Adrenal gland (tissue), 12 donors: ENCODE data around the gene ANKRD11. TPM values are rescaled to one million over a fixed set of nuclear protein-coding genes. Genes with fewer than 3 reads are reported as not detected.

ENCODE experiments used
- DNase-seq, 7 donors: peaks; one replicate each; pipeline ENCODE4 v3.0.0-alpha.2; 2019 to 2020
- H3K27ac ChIP-seq, 5 donors: fragments of 200-600 bp; sonication (generic) in 4 of 5; 1 replicate in 3 of 5; 2 replicates in 2 of 5; pipeline versions ENCODE4 v1.5.1 to v1.8.0; 2016 to 2020; ENCODE audit warnings: mild to moderate bottlenecking in 1 of 5
- H3K27me3 ChIP-seq: fragments of 200-600 bp; 2 replicates; pipeline ENCODE4 v1.8.0; 2021
- H3K36me3 ChIP-seq, 2 donors: fragments of 200-600 bp; replicated peaks in 1 of 2; 1 replicate in 1 of 2; 2 replicates in 1 of 2; pipeline versions ENCODE4 v1.5.1 to v1.8.0; 2018 to 2022
- H3K4me1 ChIP-seq, 2 donors: fragments of 200-600 bp; replicated peaks in 1 of 2; 1 replicate in 1 of 2; 2 replicates in 1 of 2; pipeline versions ENCODE4 v1.5.1 to v1.8.0; 2018 to 2021
- H3K4me3 ChIP-seq, 4 donors: fragments of 200-600 bp; sonication (generic) in 3 of 4; one replicate each; pipeline ENCODE4 v1.5.1; 2016 to 2018
- H3K9me3 ChIP-seq, 3 donors: fragments of 200-600 bp; sonication (generic) in 1 of 3; replicated peaks in 1 of 3; 1 replicate in 2 of 3; 2 replicates in 1 of 3; pipeline versions ENCODE4 v1.5.1 to v1.8.0; 2016 to 2021
- POLR2A ChIP-seq, 2 donors: fragments of 450-650 bp; IDR thresholded peaks; one replicate each; pipeline ENCODE4 v1.6.1; 2017; ENCODE audit warnings: antibody characterized with exemption in 2 of 2, mild to moderate bottlenecking in 2 of 2, moderate library complexity in 1 of 2
- WGBS, 4 donors: extraction: QIAGEN DNeasy Blood & Tissue Kit in 2 of 4; methylation state at CpG; one replicate each; pipeline versions ENCODE4 v1.1.5 to v1.1.7; 2013 to 2017; 5-methylcytosine and 5-hydroxymethylcytosine counted together
- intact Hi-C, 2 donors: fragments of 100-400 bp; cut with DNase I; formaldehyde crosslinking; loops; one replicate each; pipeline versions ENCODE4 v1.14.1 to v1.15.0; 2022 to 2023
- polyA plus RNA-seq, 3 donors: library from polyadenylated mRNA; stranded (reverse); fragments of 200-250 nt in 2 of 3; fragments of 350-450 nt in 1 of 3; fragmentation: Illumina TruSeq in 1 of 3; extraction: RNeasy Lipid Tissue Mini Kit (QIAGEN cat#74804) in 1 of 3; gene quantifications; one replicate each; pipeline ENCODE4 v1.2.3, GENCODE V29; 2013 to 2014
- total RNA-seq, 9 donors: library from RNA; depleted of rRNA in 4 of 9; stranded (reverse); fragments of >200 nt in 4 of 9; fragments of 120-200 nt in 1 of 9; fragmentation: NEBNext Ultra II Directional in 1 of 9; extraction: Animal tissue kit (Norgen Biotek cat#: 25700) in 1 of 9; gene quantifications; one replicate each; pipeline versions ENCODE4 v1.1.0 to v1.2.4, GENCODE V29; 2013 to 2023
- TF ChIP-seq, protein P1 (sequence below), 6 experiments: fragments of 450-650 bp in 4 of 6; fragments of 200-600 bp in 2 of 6; sonication (generic) in 1 of 6; IDR thresholded peaks; 1 replicate in 5 of 6; 2 replicates in 1 of 6; pipeline versions ENCODE4 v1.5.1 to v1.8.0; 2016 to 2021; ENCODE audit warnings: antibody characterized with exemption in 6 of 6, mild to moderate bottlenecking in 2 of 6, moderate library complexity in 1 of 6
- donor health status: healthy with polysubstance abuse.
- donor health status: Bipolar disorder and iron deficiency.
- donor health status: DM: yes; HTN: yes; CAD: no.
- donor health status: DM: no; HTN: no; CAD: no.
- donor health status: DM: no; HTN: no; CAD: no.
- donor health status: DM: yes; HTN: yes; CAD: no.

ANKRD11 gene
- total and polyA plus RNA-seq, 12 donors, result 29.7 to 127 (median 80.1) TPM

DNA sequence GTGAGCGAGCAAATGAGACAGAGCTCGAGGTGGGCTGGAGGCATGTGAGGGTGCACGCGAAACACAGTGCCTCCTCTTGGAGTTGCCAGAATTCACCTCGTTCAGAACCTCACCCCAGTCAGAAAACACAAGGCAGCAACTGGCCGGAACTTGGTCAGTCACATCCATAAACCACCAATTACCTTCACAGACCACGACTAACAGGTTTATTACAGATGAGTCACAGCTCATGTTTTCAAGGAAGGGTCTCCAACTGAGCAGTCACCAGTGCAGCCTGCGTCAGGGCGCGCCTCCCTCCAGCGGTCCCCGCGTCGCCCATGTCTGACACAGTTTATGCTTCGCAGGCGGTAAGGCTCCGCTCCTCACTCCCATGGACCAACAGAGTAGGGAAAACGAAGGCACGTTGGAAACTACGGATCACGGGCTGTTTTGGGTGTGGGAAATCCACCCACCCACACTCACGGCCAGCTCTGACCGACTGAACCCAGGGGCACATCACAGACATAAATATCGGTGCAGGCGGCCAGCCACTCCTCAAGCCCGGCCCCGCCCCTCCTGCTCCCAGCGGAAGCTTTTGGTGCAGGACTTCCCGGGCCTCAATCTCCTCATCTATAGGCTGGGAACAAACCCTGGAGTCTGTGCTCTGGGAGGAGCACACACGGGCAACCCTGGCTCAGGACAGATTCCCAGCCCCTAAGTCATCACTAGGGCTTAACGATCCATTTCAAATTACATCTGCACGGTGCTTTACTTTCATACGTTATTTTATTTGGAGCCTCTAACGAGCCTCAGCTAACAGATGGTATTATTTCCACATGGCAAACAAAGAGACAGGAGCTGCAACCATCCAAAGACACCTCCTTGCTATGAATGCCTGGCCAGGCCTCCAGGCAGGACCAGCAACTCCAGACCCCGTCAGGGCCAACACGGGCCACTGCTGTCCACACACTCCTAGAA lies 146.6 kb downstream of the ANKRD11 start:
- peak in 1 of 7 donors; percentile 21 for DNase-seq
- H3K4me3 ChIP-seq, result no peak overlapping the region
- H3K36me3 ChIP-seq, result no peaks in the 10 kb centered on the region
- H3K9me3 ChIP-seq, result no peaks in the 10 kb centered on the region
- H3K27me3 ChIP-seq, result no peaks in the 10 kb centered on the region
- WGBS, 4 donors, result 76 to 80% (median 80%) methylated on average over 30 to 36 of the region's 36 CpGs
- H3K4me1 ChIP-seq, result peaks cover 0 to 39% of the 10 kb centered on the region in 2 donors
- intact Hi-C loops, result no loop called here
- peak overlapping the region in 1 of 5 donors; percentile 38 for H3K27ac ChIP-seq
- TF ChIP-seq POLR2A (IDR thresholded peaks at IDR 0.05), result no peak
- TF ChIP-seq, protein P1, sequence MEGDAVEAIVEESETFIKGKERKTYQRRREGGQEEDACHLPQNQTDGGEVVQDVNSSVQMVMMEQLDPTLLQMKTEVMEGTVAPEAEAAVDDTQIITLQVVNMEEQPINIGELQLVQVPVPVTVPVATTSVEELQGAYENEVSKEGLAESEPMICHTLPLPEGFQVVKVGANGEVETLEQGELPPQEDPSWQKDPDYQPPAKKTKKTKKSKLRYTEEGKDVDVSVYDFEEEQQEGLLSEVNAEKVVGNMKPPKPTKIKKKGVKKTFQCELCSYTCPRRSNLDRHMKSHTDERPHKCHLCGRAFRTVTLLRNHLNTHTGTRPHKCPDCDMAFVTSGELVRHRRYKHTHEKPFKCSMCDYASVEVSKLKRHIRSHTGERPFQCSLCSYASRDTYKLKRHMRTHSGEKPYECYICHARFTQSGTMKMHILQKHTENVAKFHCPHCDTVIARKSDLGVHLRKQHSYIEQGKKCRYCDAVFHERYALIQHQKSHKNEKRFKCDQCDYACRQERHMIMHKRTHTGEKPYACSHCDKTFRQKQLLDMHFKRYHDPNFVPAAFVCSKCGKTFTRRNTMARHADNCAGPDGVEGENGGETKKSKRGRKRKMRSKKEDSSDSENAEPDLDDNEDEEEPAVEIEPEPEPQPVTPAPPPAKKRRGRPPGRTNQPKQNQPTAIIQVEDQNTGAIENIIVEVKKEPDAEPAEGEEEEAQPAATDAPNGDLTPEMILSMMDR (IDR thresholded peaks at IDR 0.05), result no peak

DNA sequence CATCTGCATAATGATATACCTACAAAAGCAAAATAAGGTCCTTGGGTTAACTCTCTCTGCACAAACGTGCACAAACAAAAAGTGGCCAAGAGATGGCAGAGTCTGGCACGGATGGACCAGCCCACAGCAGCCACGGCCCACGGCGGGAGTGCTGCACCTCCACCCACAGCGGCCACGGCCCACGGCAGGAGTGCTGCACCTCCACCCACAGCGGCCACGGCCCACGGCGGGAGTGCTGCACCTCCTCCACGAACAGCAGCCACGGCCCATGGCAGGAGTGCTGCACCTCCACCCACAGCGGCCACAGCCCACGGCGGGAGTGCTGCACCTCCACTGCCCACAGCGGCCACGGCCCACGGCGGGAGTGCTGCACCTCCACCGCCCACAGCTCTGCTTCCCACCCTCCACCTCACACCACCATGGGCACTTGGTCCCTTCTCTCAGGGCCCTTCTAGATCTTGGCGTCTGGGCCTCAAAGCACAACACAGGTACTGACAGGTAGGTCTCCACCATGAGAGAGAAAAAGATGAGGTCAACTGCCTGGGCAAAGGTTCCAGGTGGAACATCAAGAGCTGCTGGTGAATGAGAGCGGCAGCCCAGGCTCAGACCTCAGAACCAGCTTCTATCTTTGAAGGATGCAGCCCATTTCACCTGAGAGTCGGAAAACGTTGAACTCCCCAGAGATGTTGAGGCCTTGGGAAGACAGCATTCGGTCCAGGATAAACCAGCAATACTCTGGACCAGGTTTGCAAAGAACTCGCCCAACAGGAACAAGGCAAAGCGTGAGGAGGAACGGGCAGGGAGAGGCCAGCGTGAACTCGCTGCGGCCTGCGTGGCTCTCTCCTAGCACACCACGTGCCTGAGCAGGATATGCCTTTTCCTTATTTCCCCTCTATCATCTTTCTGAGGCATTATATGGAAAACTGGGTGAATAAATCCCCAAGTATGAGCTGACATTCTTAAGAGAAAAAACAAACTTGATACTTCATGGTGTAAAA lies 148.4 kb downstream of the ANKRD11 start:
- intact Hi-C loops, result no loop called here
- H3K4me3 ChIP-seq, result no peak overlapping the region
- H3K4me1 ChIP-seq, result peaks cover 0 to 45% of the 10 kb centered on the region in 2 donors
- no peak for TF ChIP-seq POLR2A (IDR thresholded peaks at IDR 0.05)
- TF ChIP-seq, protein P1 (IDR thresholded peaks at IDR 0.05), result no peak
- H3K27ac ChIP-seq, result no peak overlapping the region
- H3K36me3 ChIP-seq, result no peaks in the 10 kb centered on the region
- peak in 1 of 7 donors; percentile 13 for DNase-seq
- WGBS, 4 donors, result 82 to 86% (median 84%) methylated on average over 26 to 35 of the region's 35 CpGs
- H3K9me3 ChIP-seq, result no peaks in the 10 kb centered on the region
- no peaks in the 10 kb centered on the region for H3K27me3 ChIP-seq

DNA sequence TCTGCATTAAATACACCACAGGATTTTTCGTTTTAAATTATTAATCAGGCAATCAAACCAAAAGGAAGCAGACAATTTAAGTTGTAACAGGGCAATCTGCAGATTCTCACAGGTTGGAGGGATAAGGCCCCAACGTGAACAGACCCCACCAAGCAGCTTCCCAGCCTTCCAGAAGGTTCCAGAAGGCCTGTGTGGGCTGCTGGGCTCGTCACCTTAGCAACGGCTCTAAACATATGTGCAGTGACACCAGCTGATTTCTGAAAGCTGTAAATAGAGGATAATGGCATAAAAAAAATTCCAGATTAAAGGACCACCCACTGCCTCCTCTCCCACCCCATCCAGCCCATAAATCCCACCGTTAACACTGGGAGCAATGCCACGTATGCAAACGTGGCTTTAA lies 149.1 kb downstream of the ANKRD11 start:
- no peak overlapping the region for H3K4me3 ChIP-seq
- no peaks in the 10 kb centered on the region for H3K36me3 ChIP-seq
- no peaks in the 10 kb centered on the region for H3K27me3 ChIP-seq
- intact Hi-C loops, result no loop called here
- H3K4me1 ChIP-seq, result peaks cover 0 to 41% of the 10 kb centered on the region in 2 donors
- no peak for DNase-seq
- 59 to 69% (median 61%) methylated on average over 7 of the region's 7 CpGs for WGBS, 4 donors
- no peak overlapping the region for H3K27ac ChIP-seq
- no peaks in the 10 kb centered on the region for H3K9me3 ChIP-seq
- no peak for TF ChIP-seq POLR2A (IDR thresholded peaks at IDR 0.05)
- TF ChIP-seq, protein P1 (IDR thresholded peaks at IDR 0.05), result no peak

DNA sequence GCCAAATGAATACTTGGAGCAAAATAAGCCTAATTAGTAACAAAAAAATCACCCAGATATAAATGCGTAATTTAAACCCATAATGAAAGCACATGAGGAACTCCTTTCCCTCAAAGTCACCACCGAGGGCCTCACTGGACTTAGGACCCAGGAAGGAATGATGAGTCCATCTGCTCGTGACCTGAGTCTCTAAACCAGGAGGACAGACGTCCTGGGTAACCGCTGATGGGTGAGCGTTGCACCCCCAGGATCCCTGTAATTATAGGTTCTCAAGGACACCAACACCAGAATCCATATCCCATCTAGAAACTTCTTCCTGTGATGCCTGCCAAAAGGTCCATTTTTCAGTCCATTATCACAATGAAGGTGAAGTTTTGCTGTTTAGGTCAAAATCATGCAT lies 151.5 kb downstream of the ANKRD11 start:
- Histone ChIP-seq H3K9me3 (no peaks in the 10 kb centered on the region), H3K36me3 (no peaks in the 10 kb centered on the region), H3K27ac (no peak overlapping the region), H3K4me1 (peaks cover 6 to 46% of the 10 kb centered on the region in 2 donors), H3K27me3 (no peaks in the 10 kb centered on the region), H3K4me3 (no peak overlapping the region)
- TF ChIP-seq, protein P1 (IDR thresholded peaks at IDR 0.05), result no peak
- no peak for TF ChIP-seq POLR2A (IDR thresholded peaks at IDR 0.05)
- intact Hi-C loops, result no loop called here
- peak in 1 of 7 donors; percentile 10 for DNase-seq
- WGBS, 4 donors, result 59 to 74% (median 70%) methylated on average over 4 to 6 of the region's 6 CpGs
